IMR-90 (cell line): ENCODE data around the gene SPAAR. TPM values are rescaled to one million over a fixed set of nuclear protein-coding genes. Genes with fewer than 3 reads are reported as not detected.
A peak's percentile ranks its signal among the peaks of the same experiment; 100 is the strongest.

Experiments used
- ATAC-seq: fragments of 200-7000 bp; cut with Tn5 transposase; 2 replicates; pipeline ENCODE4 v1.9.1; 2020; ENCODE audit warnings: low read depth, mild to moderate bottlenecking, moderate library complexity
- BruUV-seq: library from RNA; stranded (reverse); fragments of 400-500 nt; replicated peaks from 2 replicates; lab custom pipeline; 2021; lab: Mats Ljungman, UMichigan
- CTCF ChIA-PET: fragments of 300-600 bp; formaldehyde crosslinking; extraction: SDS; loops from one replicate; lab custom pipeline; 2021; ENCODE audit warnings: antibody characterized with exemption; lab: Yijun Ruan, JAX
- POLR2A ChIA-PET: fragments of 300-600 bp; sonication (Branson Sonifier 250); formaldehyde crosslinking; loops from one replicate; lab custom pipeline; 2022; ENCODE audit warnings: antibody characterized with exemption; ENCODE audit not compliant: unreplicated experiment; lab: Charles Lee
- DNase-seq: peaks from one replicate; pipeline ENCODE4 v3.0.0; 2013
- H2AFZ ChIP-seq: replicated peaks from 2 replicates; pipeline ENCODE3; 2013; ENCODE audit warnings: low read length, mild to moderate bottlenecking; ENCODE audit not compliant: poor library complexity
- H2AK5ac ChIP-seq: 2 replicates; pipeline ENCODE4 v1.6.1; 2013; ENCODE audit warnings: low read depth, low read length, inconsistent platforms
- H2AK9ac ChIP-seq: replicated peaks from 2 replicates; pipeline ENCODE3; 2013; ENCODE audit warnings: mild to moderate bottlenecking, low read depth, low read length, moderate library complexity; ENCODE audit not compliant: poor library complexity
- H2BK120ac ChIP-seq: 2 replicates; pipeline ENCODE4 v1.6.1; 2013; ENCODE audit warnings: low read depth, low read length, inconsistent platforms
- H2BK15ac ChIP-seq: 3 replicates; pipeline ENCODE4 v1.6.1; 2013; ENCODE audit warnings: low read depth, low read length, inconsistent platforms
- H2BK20ac ChIP-seq: 2 replicates; pipeline ENCODE4 v1.6.1; 2013; ENCODE audit warnings: low read depth, mild to moderate bottlenecking, inconsistent platforms, low read length, moderate library complexity
- H2BK5ac ChIP-seq: 2 replicates; pipeline ENCODE4 v1.6.1; 2013; ENCODE audit warnings: mild to moderate bottlenecking, low read depth, low read length, inconsistent platforms; ENCODE audit not compliant: poor library complexity, severe bottlenecking
- H3K14ac ChIP-seq: replicated peaks from 2 replicates; pipeline ENCODE4 v1.6.1; 2013; ENCODE audit warnings: low read depth, low read length, inconsistent platforms
- H3K18ac ChIP-seq: 2 replicates; pipeline ENCODE4 v1.6.1; 2013; ENCODE audit warnings: low read depth, low read length, control low read depth
- H3K23ac ChIP-seq: 2 replicates; pipeline ENCODE4 v1.6.1; 2013; ENCODE audit warnings: low read depth, low read length, inconsistent platforms
- H3K27ac ChIP-seq: 2 replicates; pipeline ENCODE4 v1.5.1; 2013; ENCODE audit warnings: mild to moderate bottlenecking, control low read depth, low read length; ENCODE audit not compliant: insufficient read depth
- H3K27me3 ChIP-seq: 2 replicates; pipeline ENCODE4 v1.6.1; 2013; ENCODE audit warnings: low read length; ENCODE audit not compliant: control insufficient read depth, insufficient read depth
- H3K36me3 ChIP-seq: 2 replicates; pipeline ENCODE4 v1.6.1; 2013; ENCODE audit warnings: low read length, mixed read lengths; ENCODE audit not compliant: control insufficient read depth, insufficient read depth
- H3K4ac ChIP-seq: 2 replicates; pipeline ENCODE4 v1.6.1; 2013; ENCODE audit warnings: low read depth, low read length, inconsistent platforms
- H3K4me1 ChIP-seq: 2 replicates; pipeline ENCODE4 v1.6.1; 2013; ENCODE audit warnings: low read length, mixed read lengths; ENCODE audit not compliant: control insufficient read depth, insufficient read depth
- H3K4me2 ChIP-seq: 2 replicates; pipeline ENCODE4 v1.6.1; 2013; ENCODE audit warnings: low read depth, mild to moderate bottlenecking, control low read depth, low read length, moderate library complexity
- H3K4me3 ChIP-seq: 2 replicates; pipeline ENCODE4 v1.5.1; 2013; ENCODE audit warnings: low read depth, mild to moderate bottlenecking, control low read depth, low read length, moderate library complexity; ENCODE audit not compliant: insufficient read depth
- H3K56ac ChIP-seq: 2 replicates; pipeline ENCODE4 v1.6.1; 2013; ENCODE audit warnings: low read length, inconsistent platforms; ENCODE audit not compliant: insufficient read depth; ENCODE audit errors: extremely low read depth
- H3K79me1 ChIP-seq, 2 experiments: 2 replicates each; pipeline ENCODE4 v1.6.1; 2013; ENCODE audit warnings: low read length in 2 of 2, inconsistent platforms in 1 of 2, low read depth in 1 of 2
- H3K9ac ChIP-seq: 2 replicates; pipeline ENCODE4 v1.6.1; 2013; ENCODE audit warnings: low read depth, low read length, control low read depth
- H3K9me1 ChIP-seq: 2 replicates; pipeline ENCODE4 v1.6.1; 2013; ENCODE audit warnings: low read length, inconsistent platforms; ENCODE audit not compliant: insufficient read depth
- H3K9me3 ChIP-seq: 2 replicates; pipeline ENCODE4 v1.6.1; 2013; ENCODE audit warnings: low read length; ENCODE audit not compliant: control insufficient read depth, insufficient read depth
- H4K20me1 ChIP-seq: 2 replicates; pipeline ENCODE4 v1.6.1; 2013; ENCODE audit warnings: low read length, inconsistent platforms; ENCODE audit not compliant: insufficient read depth
- H4K5ac ChIP-seq: 2 replicates; pipeline ENCODE4 v1.6.1; 2013; ENCODE audit warnings: mild to moderate bottlenecking, low read depth, low read length, control low read depth
- H4K8ac ChIP-seq, 2 experiments: 2 replicates each; pipeline ENCODE4 v1.6.1; 2013; ENCODE audit warnings: low read depth in 2 of 2, low read length in 2 of 2, control low read depth in 1 of 2, inconsistent platforms in 1 of 2
- H4K91ac ChIP-seq: 2 replicates; pipeline ENCODE4 v1.6.1; 2013; ENCODE audit warnings: low read depth, low read length, inconsistent platforms; ENCODE audit not compliant: insufficient read depth
- CHD1 ChIP-seq: IDR thresholded peaks from 2 replicates; pipeline ENCODE4 v1.6.1; 2012; ENCODE audit warnings: low read depth, low read length, improper control_type of control experiment
- CTCF ChIP-seq: conservative IDR thresholded peaks from 2 replicates; pipeline ENCODE4 v1.5.1; 2012; ENCODE audit warnings: mild to moderate bottlenecking, low read depth, low read length, improper control_type of control experiment
- FOS ChIP-seq: fragments of 150-350 bp; IDR thresholded peaks from 2 replicates; pipeline ENCODE4 v1.6.1; 2016; ENCODE audit warnings: low read depth, low read length
- MAZ ChIP-seq: IDR thresholded peaks from 2 replicates; pipeline ENCODE4 v1.6.1; 2012; ENCODE audit warnings: low read depth, mild to moderate bottlenecking, low read length, improper control_type of control experiment, moderate library complexity, borderline replicate concordance
- NFE2L2 ChIP-seq: fragments of 150-350 bp; IDR thresholded peaks from 2 replicates; pipeline ENCODE4 v1.6.1; 2016; ENCODE audit warnings: low read depth, mild to moderate bottlenecking, low read length
- POLR2A ChIP-seq: IDR thresholded peaks from 2 replicates; pipeline ENCODE4 v1.6.1; 2012; ENCODE audit warnings: mild to moderate bottlenecking, low read depth, low read length
- RAD21 ChIP-seq: IDR thresholded peaks from 2 replicates; pipeline ENCODE4 v1.6.1; 2012; ENCODE audit warnings: low read length, improper control_type of control experiment
- RFX5 ChIP-seq: IDR thresholded peaks from 2 replicates; pipeline ENCODE4 v1.8.0; 2012; ENCODE audit warnings: low read depth, mild to moderate bottlenecking, low read length, moderate library complexity
- USF2 ChIP-seq: fragments of 150-350 bp; IDR thresholded peaks from 2 replicates; pipeline ENCODE4 v1.6.1; 2017; ENCODE audit warnings: mild to moderate bottlenecking, antibody characterized with exemption, low read length, low read depth
- WGBS, 2 experiments: methylation state at CpG; one replicate each; pipeline versions ENCODE4 v1.1.5 to v1.1.7; 2013; ENCODE audit warnings: missing lambda C conversion rate in 2 of 2; ENCODE audit not compliant: insufficient read length in 1 of 2; ENCODE audit errors: extremely low coverage in 2 of 2; 5-methylcytosine and 5-hydroxymethylcytosine counted together
- dilution Hi-C: fragments of 300-500 bp; cut with HindIII; formaldehyde crosslinking; loops from one replicate; pipeline ENCODE4 v1.14.3; 2018; ENCODE audit warnings: low sequenced_read_pairs; ENCODE audit not compliant: unreplicated experiment
- in situ Hi-C: fragments of 300-500 bp; cut with MboI; formaldehyde crosslinking; loops from 3 replicates; pipeline ENCODE4 v1.14.3; 2019; ENCODE audit warnings: low sequenced_read_pairs, inconsistent platforms, mixed read lengths
- intact Hi-C: fragments of 100-400 bp; cut with micrococcal nuclease; formaldehyde crosslinking; loops from 2 replicates; pipeline ENCODE4 v1.10.0; 2022
- polyA plus RNA-seq, 3 experiments: library from polyadenylated mRNA; depleted of rRNA; stranded (reverse); fragments of >200 nt; gene quantifications; 2 replicates each; pipeline ENCODE4 v1.2.3, GENCODE V29; 2012; ENCODE audit warnings: low replicate concordance in 1 of 3
- total RNA-seq: library from RNA; depleted of rRNA; stranded (reverse); fragments of >200 nt; gene quantifications from 2 replicates; pipeline ENCODE4 v1.2.3, GENCODE V29; 2012

Gene SPAAR
- total and polyA plus RNA-seq, 2 of the 4 experiments (the other 2 are of a cell fraction), result 0.18 to 0.32 TPM

GRCh38 chr9:35944841-35945240 lies 35.6 kb downstream of the SPAAR start:
- no peak for ATAC-seq
- H2BK120ac ChIP-seq, result peak overlapping the region; percentile 87
- no peak overlapping the region for H3K9ac ChIP-seq
- peaks cover 9% of the 10 kb centered on the region for H3K4me1 ChIP-seq
- H3K4me2 ChIP-seq, result no peak overlapping the region
- no peak overlapping the region for H3K56ac ChIP-seq
- BruUV-seq, result no TSS peak
- peak overlapping the region; percentile 96 to 99 for H4K8ac ChIP-seq
- H2AK9ac ChIP-seq, result peak overlapping the region; percentile 78
- WGBS, 2 experiments, result 100% methylated on average over 1 of the region's 3 CpGs; no CpG with 5 or more reads in 1 of the 2 experiments
- ChIA-PET POLR2A (interaction anchor here (0.5 kb wide), 1 partner anchor 9 kb away, joined by 4 read pairs; no protein-coding TSS in a partner anchor), CTCF (interaction anchor here (1.0 to 2.7 kb wide), 10 partner anchors 12 to 158 kb away, joined by 3 to 21 read pairs (median 4); partner anchors contain the start of gene HRCT1)
- peak overlapping the region; percentile 74; the same call in 1 of the 2 replicates for H2BK20ac ChIP-seq
- H4K5ac ChIP-seq, result peak overlapping the region; percentile 96
- H3K9me3 ChIP-seq, result no peaks in the 10 kb centered on the region
- intact Hi-C loops, result loop anchor here (1.0 kb wide), 3 partner anchors 42 to 155 kb away; no protein-coding TSS in a partner anchor
- H3K27ac ChIP-seq, result peak overlapping the region; percentile 39; the same call in 1 of the 2 replicates
- H2BK5ac ChIP-seq, result peak overlapping the region; percentile 69
- no peak for TF ChIP-seq NFE2L2
- no peak for TF ChIP-seq CTCF
- TF ChIP-seq RFX5, result no peak
- no peak for TF ChIP-seq MAZ
- no peak for TF ChIP-seq RAD21
- TF ChIP-seq FOS, result no peak
- no peak for TF ChIP-seq CHD1
- no peak for TF ChIP-seq USF2
- TF ChIP-seq POLR2A, result no peak
- peak overlapping the region; percentile 96 for H2AK5ac ChIP-seq
- no peak overlapping the region for H3K23ac ChIP-seq
- H3K79me1 ChIP-seq, result no peaks in the 10 kb centered on the region; a peak in 1 of 4 replicates
- dilution Hi-C loops, result no loop called here
- H2BK15ac ChIP-seq, result peak overlapping the region; percentile 64; the same call in 2 of the 3 replicates
- no peak for DNase-seq
- H3K9me1 ChIP-seq, result peaks cover 15% of the 10 kb centered on the region
- no peaks in the 10 kb centered on the region for H4K20me1 ChIP-seq
- H3K27me3 ChIP-seq, result no peaks in the 10 kb centered on the region
- peak overlapping the region; percentile 80 for H2AFZ ChIP-seq
- H3K36me3 ChIP-seq, result no peaks in the 10 kb centered on the region
- peak overlapping the region; percentile 85 for H3K14ac ChIP-seq
- peak overlapping the region; percentile 95 for H4K91ac ChIP-seq
- in situ Hi-C loops, result loop anchor here (5.0 to 10.0 kb wide), 2 partner anchors 43 to 60 kb away; no protein-coding TSS in a partner anchor
- H3K4me3 ChIP-seq, result no peak overlapping the region
- H3K4ac ChIP-seq, result peak overlapping the region; percentile 94
- peak overlapping the region; percentile 80; the same call in 1 of the 2 replicates for H3K18ac ChIP-seq
